CD4-positive, CD25-positive, alpha-beta regulatory T cell (primary cell): Measurements from ENCODE around the gene NT5DC4. TPM values are rescaled to one million over a fixed set of nuclear protein-coding genes. Genes with fewer than 3 reads are reported as not detected.

ENCODE experiments used
- ATAC-seq, 2 donors: fragments of 150-1000 bp; cut with Tn5 transposase; one replicate each; pipeline ENCODE4 v1.10.0; 2021; ENCODE audit warnings: low read depth in 2 of 2, moderate number of reproducible peaks in 2 of 2, moderate library complexity in 1 of 2
- DNase-seq, 3 donors: peaks; one replicate each; pipeline versions ENCODE4 v3.0.0 to v3.0.0-alpha.2; 2012 to 2022; ENCODE audit warnings: mixed read lengths in 1 of 3
- H3K27ac ChIP-seq: one replicate; pipeline ENCODE4 v1.7.0; 2013; ENCODE audit warnings: mild to moderate bottlenecking, low read length; ENCODE audit not compliant: insufficient read depth, poor library complexity, severe bottlenecking
- H3K27me3 ChIP-seq: one replicate; pipeline ENCODE4 v1.7.0; 2013; ENCODE audit warnings: low read length; ENCODE audit not compliant: control insufficient read depth, insufficient read depth
- H3K36me3 ChIP-seq: one replicate; pipeline ENCODE4 v1.7.0; 2013; ENCODE audit warnings: mild to moderate bottlenecking, low read length, moderate library complexity; ENCODE audit not compliant: control insufficient read depth, insufficient read depth
- H3K4me1 ChIP-seq: 2 replicates; pipeline ENCODE4 v1.7.0; 2013; ENCODE audit warnings: mild to moderate bottlenecking, low read length; ENCODE audit not compliant: insufficient read depth, control insufficient read depth, poor library complexity, severe bottlenecking
- H3K4me3 ChIP-seq: one replicate; pipeline ENCODE4 v1.7.0; 2013; ENCODE audit warnings: low read depth, mild to moderate bottlenecking, low read length, moderate library complexity
- H3K9me3 ChIP-seq, 2 experiments: 1 replicate in 1 of 2; 2 replicates in 1 of 2; pipeline ENCODE4 v1.7.0; 2013; ENCODE audit warnings: low read length in 2 of 2, mild to moderate bottlenecking in 1 of 2, moderate library complexity in 1 of 2; ENCODE audit not compliant: control insufficient read depth in 2 of 2
- H3K27ac Mint-ChIP-seq, 3 donors: one replicate each; pipeline ENCODE4 v1.8.0; 2020 to 2022; ENCODE audit warnings: mild to moderate bottlenecking in 3 of 3, mixed read lengths in 3 of 3, moderate library complexity in 2 of 3
- H3K27me3 Mint-ChIP-seq: one replicate; pipeline ENCODE4 v1.8.0; 2022; ENCODE audit warnings: mild to moderate bottlenecking, mixed read lengths
- H3K36me3 Mint-ChIP-seq: one replicate; pipeline ENCODE4 v1.8.0; 2020; ENCODE audit warnings: mixed read lengths
- H3K4me1 Mint-ChIP-seq, 4 donors: one replicate each; pipeline ENCODE4 v1.8.0; 2020 to 2022; ENCODE audit warnings: mixed read lengths in 4 of 4, mild to moderate bottlenecking in 1 of 4
- H3K4me3 Mint-ChIP-seq, 4 donors: one replicate each; pipeline ENCODE4 v1.8.0; 2020 to 2022; ENCODE audit warnings: mild to moderate bottlenecking in 4 of 4, mixed read lengths in 4 of 4, moderate library complexity in 3 of 4
- H3K9me3 Mint-ChIP-seq, 7 donors: one replicate each; pipeline ENCODE4 v1.8.0; 2020 to 2022; ENCODE audit warnings: mixed read lengths in 7 of 7, mild to moderate bottlenecking in 3 of 7, moderate library complexity in 2 of 7
- polyA plus RNA-seq, 4 donors: library from polyadenylated mRNA; unstranded; fragments of 300-500 nt; fragmentation: Illumina TruSeq; gene quantifications; one replicate each; pipeline ENCODE4 v1.2.3, GENCODE V29; 2021
- total RNA-seq: library from RNA; stranded (reverse); gene quantifications from one replicate; pipeline ENCODE4 v1.2.3, GENCODE V29; 2022

NT5DC4 gene
- total and polyA plus RNA-seq, 5 donors from 2014 or later, result not detected

GRCh38 chr2:112684415-112684775 is 36.4 kb upstream of the NT5DC4 start:
- Mint-ChIP-seq H3K9me3 (no peaks in the 10 kb centered on the region), H3K36me3 (no peaks in the 10 kb centered on the region), H3K27me3 (peaks cover 7% of the 10 kb centered on the region), H3K4me3 (no peak overlapping the region), H3K27ac (no peak overlapping the region), H3K4me1 (peaks cover 0 to 17% (median 4%) of the 10 kb centered on the region in 4 donors)
- no peak for DNase-seq
- Histone ChIP-seq H3K27me3 (no peaks in the 10 kb centered on the region), H3K36me3 (no peaks in the 10 kb centered on the region), H3K9me3 (no peaks in the 10 kb centered on the region), H3K27ac (no peak overlapping the region), H3K4me1 (peaks cover 5% of the 10 kb centered on the region), H3K4me3 (no peak overlapping the region)
- ATAC-seq, result no peak

GRCh38 chr2:112685271-112685884 is 35.4 kb upstream of the NT5DC4 start:
- no peaks in the 10 kb centered on the region for H3K27me3 ChIP-seq
- no peaks in the 10 kb centered on the region for H3K36me3 ChIP-seq
- H3K4me1 ChIP-seq, result peaks cover 5% of the 10 kb centered on the region
- ATAC-seq (no peak), DNase-seq (no peak)
- Mint-ChIP-seq H3K9me3 (no peaks in the 10 kb centered on the region), H3K4me1 (peaks cover 0 to 17% (median 4%) of the 10 kb centered on the region in 4 donors), H3K27me3 (peaks cover 4% of the 10 kb centered on the region), H3K36me3 (no peaks in the 10 kb centered on the region), H3K27ac (no peak overlapping the region), H3K4me3 (no peak overlapping the region)
- H3K9me3 ChIP-seq, result no peaks in the 10 kb centered on the region
- H3K4me3 ChIP-seq, result no peak overlapping the region
- H3K27ac ChIP-seq, result no peak overlapping the region

DNA sequence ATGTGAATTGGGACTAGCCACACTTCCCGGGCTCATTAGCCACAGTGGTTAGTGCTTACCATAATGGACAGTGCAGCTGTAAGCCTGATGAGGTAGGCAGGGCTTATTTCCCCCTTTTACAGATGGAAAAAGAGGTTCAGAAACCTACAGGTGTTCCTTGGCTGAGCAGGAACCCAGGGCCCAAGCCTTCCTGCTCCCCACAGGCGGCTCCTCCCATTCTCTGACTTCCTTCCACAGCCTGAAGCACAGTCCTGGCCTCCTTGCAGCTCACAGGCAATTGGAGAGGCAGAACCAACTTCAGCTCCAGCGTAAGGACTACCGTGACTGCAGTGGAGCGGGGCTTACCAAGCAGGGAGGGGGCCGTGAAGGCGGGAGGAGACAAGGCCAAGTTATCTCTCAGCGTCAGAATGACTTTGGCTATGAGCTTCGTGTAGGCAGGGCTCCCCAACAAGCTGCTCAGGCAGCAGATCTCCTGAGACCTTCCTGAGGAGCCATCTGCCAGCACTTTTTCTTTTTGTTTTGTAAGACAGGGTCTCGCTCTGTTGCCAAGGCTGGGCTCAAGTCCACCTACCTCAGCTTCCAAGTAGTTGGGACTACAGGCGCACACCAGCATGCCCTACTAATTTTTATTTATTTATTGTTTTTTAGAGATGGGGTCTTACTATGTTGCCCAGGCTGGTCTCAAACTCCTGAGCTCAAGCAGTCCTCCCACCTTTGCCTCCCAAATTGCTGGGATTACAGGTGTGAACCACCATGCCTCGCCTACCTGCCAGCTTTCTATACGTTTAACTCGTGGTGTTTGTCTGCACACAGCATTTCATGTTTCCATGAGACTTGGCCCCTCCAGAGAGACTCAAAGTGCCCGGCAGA is 34.2 kb upstream of the NT5DC4 start:
- no peaks in the 10 kb centered on the region for H3K9me3 Mint-ChIP-seq
- no peak for ATAC-seq
- no peak overlapping the region for H3K4me3 Mint-ChIP-seq
- H3K27me3 Mint-ChIP-seq, result peaks cover 4% of the 10 kb centered on the region
- no peak for DNase-seq
- no peaks in the 10 kb centered on the region for H3K36me3 ChIP-seq
- H3K27ac Mint-ChIP-seq, result no peak overlapping the region
- no peaks in the 10 kb centered on the region for H3K9me3 ChIP-seq
- peaks cover 0 to 26% (median 10%) of the 10 kb centered on the region in 4 donors for H3K4me1 Mint-ChIP-seq
- no peaks in the 10 kb centered on the region for H3K27me3 ChIP-seq
- peaks cover 13% of the 10 kb centered on the region for H3K4me1 ChIP-seq
- no peaks in the 10 kb centered on the region for H3K36me3 Mint-ChIP-seq
- no peak overlapping the region for H3K27ac ChIP-seq
- no peak overlapping the region for H3K4me3 ChIP-seq

GRCh38 chr2:112687522-112687921 is 33.3 kb upstream of the NT5DC4 start:
- Histone ChIP-seq H3K27ac (no peak overlapping the region), H3K4me3 (no peak overlapping the region), H3K9me3 (no peaks in the 10 kb centered on the region), H3K36me3 (no peaks in the 10 kb centered on the region), H3K27me3 (no peaks in the 10 kb centered on the region), H3K4me1 (peaks cover 21% of the 10 kb centered on the region)
- H3K4me3 Mint-ChIP-seq, result no peak overlapping the region
- ATAC-seq (no peak), DNase-seq (no peak)
- H3K4me1 Mint-ChIP-seq, result peaks cover 0 to 34% (median 16%) of the 10 kb centered on the region in 4 donors
- peaks cover 4% of the 10 kb centered on the region for H3K27me3 Mint-ChIP-seq
- no peaks in the 10 kb centered on the region for H3K36me3 Mint-ChIP-seq
- H3K9me3 Mint-ChIP-seq, result no peaks in the 10 kb centered on the region
- no peak overlapping the region for H3K27ac Mint-ChIP-seq

DNA sequence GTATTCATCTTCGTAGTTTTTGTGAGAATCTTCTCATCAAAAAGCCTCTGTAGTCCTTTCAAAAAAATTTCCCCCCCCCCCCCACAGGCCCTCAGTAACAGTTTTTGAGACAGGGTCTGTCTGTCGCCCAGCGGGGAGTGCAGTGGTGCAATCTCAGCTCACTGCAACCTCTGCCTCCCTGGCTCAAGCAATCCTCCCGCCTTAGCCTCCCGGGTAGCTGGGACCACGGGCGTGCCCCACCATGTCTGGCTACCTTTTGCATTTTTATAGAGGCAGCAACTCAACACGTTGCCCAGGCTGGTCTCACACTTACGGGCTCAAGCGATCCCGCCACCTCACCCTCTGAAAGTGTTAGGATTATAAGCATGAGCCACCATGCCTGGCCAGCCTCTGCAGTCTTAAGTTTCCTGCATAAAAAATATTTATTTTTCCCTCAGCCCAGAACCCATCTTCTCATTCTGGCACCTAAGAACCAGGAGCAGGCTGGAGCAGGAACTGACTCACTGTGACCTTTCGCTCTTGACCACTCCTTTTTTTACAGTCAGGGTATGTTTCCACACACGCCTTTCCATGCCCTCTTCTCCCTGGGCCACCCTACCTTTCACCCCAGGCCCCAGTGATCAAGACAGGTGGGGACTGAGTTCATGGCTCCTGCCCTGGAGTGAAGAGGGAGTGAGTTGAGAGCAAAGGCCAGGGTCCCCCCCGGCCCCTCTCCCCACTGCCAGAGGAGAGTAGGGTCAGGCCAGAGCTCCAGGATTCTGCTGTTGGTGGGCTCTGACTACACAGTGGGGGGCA is 32.5 kb upstream of the NT5DC4 start:
- Histone ChIP-seq H3K4me3 (no peak overlapping the region), H3K9me3 (no peaks in the 10 kb centered on the region), H3K27ac (no peak overlapping the region), H3K4me1 (peaks cover 27% of the 10 kb centered on the region), H3K36me3 (no peaks in the 10 kb centered on the region), H3K27me3 (no peaks in the 10 kb centered on the region)
- Mint-ChIP-seq H3K36me3 (no peaks in the 10 kb centered on the region), H3K4me1 (peaks cover 0 to 41% (median 22%) of the 10 kb centered on the region in 4 donors), H3K4me3 (no peak overlapping the region), H3K27ac (no peak overlapping the region), H3K27me3 (peaks cover 4% of the 10 kb centered on the region), H3K9me3 (no peaks in the 10 kb centered on the region)
- no peak for DNase-seq
- no peak for ATAC-seq

DNA sequence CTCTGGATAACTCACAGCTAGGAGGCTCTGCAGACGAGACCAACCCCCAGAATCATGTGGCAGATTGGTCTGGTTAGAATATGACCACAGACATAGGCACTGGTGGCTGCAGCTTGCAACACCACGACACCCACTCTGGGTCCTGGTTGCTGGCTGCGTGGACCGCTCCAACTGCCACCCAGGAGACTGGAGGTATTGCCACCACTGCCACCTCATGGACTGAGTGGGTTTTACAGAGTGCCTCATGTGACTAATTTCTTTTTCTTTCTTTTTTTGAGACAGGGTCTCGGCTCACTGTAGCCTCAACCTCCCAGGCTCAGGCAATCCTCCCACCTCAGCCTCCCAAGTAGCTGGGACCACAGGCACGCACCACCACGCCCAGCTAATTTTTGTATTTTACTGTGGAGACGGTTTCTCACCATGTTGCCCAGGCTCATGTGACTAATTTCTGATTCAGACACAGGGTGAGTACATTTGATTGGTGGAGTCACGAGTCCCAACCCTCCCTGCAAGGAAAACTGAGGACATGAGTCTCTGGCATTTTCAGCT is 29.9 kb upstream of the NT5DC4 start:
- H3K27me3 Mint-ChIP-seq, result no peaks in the 10 kb centered on the region
- H3K4me3 Mint-ChIP-seq, result peak overlapping the region in 2 of 4 donors; percentile 59 to 68
- ATAC-seq, result peak; percentile 78 to 79
- peak; percentile 44 to 76 (median 66) for DNase-seq
- Histone ChIP-seq H3K9me3 (no peaks in the 10 kb centered on the region), H3K36me3 (no peaks in the 10 kb centered on the region), H3K27ac (no peak overlapping the region), H3K4me3 (no peak overlapping the region), H3K4me1 (peaks cover 22% of the 10 kb centered on the region), H3K27me3 (no peaks in the 10 kb centered on the region)
- H3K27ac Mint-ChIP-seq, result peak overlapping the region; percentile 55 to 70 (median 56)
- H3K9me3 Mint-ChIP-seq, result no peaks in the 10 kb centered on the region
- H3K4me1 Mint-ChIP-seq, result peaks cover 0 to 28% (median 19%) of the 10 kb centered on the region in 4 donors
- no peaks in the 10 kb centered on the region for H3K36me3 Mint-ChIP-seq

DNA sequence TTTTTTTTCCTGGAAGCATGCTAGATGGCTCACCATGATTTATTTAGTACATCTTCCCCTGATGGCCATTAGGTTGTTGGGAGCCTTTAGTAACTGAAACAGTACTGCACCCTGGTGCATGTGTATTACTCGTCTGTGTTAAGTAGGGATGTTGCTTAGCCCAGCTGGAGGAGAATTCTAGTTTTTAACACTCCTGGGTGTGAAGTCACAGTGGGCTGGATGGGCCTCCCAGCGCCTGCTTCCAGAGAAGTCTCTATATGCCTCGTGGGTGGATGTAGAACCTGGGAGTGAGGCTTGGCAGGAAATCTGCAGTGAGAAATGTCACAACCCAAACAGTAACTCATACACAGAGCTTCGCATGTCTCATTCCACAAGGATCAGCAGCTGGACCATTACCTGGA is 28.9 kb upstream of the NT5DC4 start:
- H3K4me3 ChIP-seq, result no peak overlapping the region
- H3K27ac Mint-ChIP-seq, result peak overlapping the region in 2 of 3 donors; percentile 70 to 80
- no peaks in the 10 kb centered on the region for H3K27me3 ChIP-seq
- no peaks in the 10 kb centered on the region for H3K36me3 ChIP-seq
- H3K4me1 ChIP-seq, result peaks cover 22% of the 10 kb centered on the region
- ATAC-seq, result no peak
- H3K4me1 Mint-ChIP-seq, result peaks cover 0 to 28% (median 19%) of the 10 kb centered on the region in 4 donors
- DNase-seq, result no peak
- H3K9me3 Mint-ChIP-seq, result no peaks in the 10 kb centered on the region
- H3K27ac ChIP-seq, result no peak overlapping the region
- peaks cover 5% of the 10 kb centered on the region for H3K27me3 Mint-ChIP-seq
- no peaks in the 10 kb centered on the region for H3K9me3 ChIP-seq
- no peak overlapping the region for H3K4me3 Mint-ChIP-seq
- no peaks in the 10 kb centered on the region for H3K36me3 Mint-ChIP-seq
